T47D (cell line): ENCODE measurements around the gene RAX.
"Not testable (repeated sequence)": the region's sequence is repeated elsewhere in the genome, so short reads cannot be mapped to it uniquely, and the experiment has no call there.

ENCODE experiments used
- DNase-seq, 2 experiments: peaks; one replicate each; pipeline versions ENCODE4 v3.0.0 to v3.0.0-alpha.2; 2011 to 2012; ENCODE audit warnings: low read depth in 1 of 2, low spot score in 1 of 2
- JUND ChIP-seq: IDR thresholded peaks from 2 replicates; pipeline ENCODE4 v1.6.1; 2012; ENCODE audit warnings: low read depth
- in situ Hi-C: cut with HindIII; loops from 2 replicates; pipeline ENCODE4 v1.10.0; 2016; ENCODE audit warnings: low sequenced_read_pairs, low pct_unique_long_range_greater_than_20kb

RAX gene

DNA sequence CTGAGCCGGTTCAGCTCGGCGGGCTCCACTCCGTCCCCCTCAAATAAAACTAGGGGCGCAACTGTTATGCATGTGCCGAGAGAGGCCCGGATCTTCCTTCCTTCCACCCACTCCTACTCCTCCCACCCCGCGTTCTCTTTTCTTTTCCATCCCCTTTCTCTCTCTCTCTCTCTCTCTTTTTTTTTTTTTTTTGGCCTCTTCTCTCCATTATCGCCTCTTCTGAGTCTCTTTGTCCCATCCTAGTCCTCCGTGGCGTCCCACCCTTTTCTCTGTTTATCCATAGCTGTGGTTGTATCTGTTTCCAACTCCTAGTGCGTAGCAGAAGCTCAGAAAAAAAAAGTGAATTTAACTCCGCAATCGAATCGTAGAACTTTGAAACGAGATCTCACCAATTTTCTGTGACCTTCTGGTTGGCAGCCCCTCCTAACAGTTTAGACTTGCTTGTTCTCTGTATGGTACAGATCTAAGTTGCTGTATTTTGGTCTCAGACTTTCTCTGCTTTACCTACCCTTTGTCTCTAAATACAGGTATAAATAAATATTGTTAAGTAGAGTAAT is 3.6 kb downstream of the RAX start:
- TF ChIP-seq JUND, result no peak
- in situ Hi-C loops, result no loop called here
- no peak for DNase-seq

DNA sequence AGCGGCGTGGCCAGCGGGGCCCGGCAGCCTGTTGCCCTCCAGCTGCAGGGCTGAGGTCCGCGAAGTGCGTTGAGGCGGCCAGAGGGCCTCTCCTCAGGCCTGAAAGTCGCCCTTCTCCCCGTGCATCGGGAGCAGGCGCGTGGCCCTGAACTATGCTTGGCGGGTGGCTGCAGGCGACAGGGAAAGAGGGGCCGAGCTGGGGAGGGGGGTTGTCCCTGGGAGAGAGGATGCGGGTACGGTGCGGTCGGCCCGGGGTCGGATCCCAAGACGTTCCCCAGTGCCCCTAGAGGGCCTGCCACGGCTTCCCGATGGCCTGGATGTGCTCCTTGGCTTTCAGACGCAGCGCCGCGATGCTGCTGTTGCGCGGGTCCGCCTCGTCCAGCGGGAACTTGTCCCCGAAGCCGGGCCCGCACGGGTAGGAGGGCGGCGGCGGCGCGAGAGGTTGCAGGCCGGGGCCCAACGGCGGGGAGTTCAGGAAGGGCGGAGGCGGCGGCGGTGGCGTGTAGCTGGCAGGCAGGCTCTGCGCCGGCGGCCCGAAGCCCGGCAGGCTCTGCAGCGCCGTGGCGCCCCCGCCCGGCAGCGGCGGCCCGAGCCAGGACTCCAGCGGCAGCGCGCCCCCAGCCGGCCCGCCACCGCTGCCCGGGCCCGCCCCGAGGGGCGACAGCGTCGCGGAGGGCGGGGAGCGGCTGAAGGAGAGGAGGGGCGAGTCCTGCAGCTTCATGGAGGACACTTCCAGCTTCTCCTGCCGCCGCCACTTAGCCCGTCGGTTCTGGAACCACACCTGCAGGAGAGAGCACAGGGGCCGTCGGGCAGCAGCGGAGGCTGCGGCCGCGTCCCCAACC is 4.3 kb downstream of the RAX start:
- DNase-seq, result no peak
- in situ Hi-C loops, result no loop called here
- TF ChIP-seq JUND, result no peak

DNA sequence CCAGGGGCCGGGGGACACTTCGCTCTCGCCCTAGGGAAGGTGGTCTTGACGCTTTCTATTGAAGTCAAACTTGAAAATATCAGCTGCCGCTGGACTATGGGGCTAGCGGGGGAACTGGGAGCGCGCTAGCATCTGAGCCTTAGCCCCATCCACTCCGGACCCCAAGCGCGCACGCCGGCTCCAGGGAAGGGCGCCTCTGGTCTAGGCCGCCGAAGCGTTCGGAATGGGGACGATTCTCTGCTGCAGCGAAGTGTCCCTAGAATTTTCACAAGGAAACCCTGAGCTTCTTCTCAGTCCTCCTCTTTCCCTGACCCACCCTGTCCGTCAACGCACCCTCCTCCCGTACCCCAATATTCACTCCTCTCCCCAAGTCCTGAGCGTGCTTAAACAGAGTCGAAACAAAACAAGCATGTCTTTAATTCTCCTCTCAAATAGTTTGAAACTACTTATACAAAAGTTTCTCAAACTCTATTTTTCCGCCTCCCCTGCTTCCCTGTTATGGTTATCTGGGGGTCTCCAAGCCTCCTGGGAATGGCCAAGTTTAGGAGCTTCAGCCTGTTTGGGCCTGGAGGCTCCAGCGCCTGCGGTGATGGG is 5.0 kb downstream of the RAX start:
- in situ Hi-C loops, result no loop called here
- no peak for DNase-seq
- TF ChIP-seq JUND, result no peak

DNA sequence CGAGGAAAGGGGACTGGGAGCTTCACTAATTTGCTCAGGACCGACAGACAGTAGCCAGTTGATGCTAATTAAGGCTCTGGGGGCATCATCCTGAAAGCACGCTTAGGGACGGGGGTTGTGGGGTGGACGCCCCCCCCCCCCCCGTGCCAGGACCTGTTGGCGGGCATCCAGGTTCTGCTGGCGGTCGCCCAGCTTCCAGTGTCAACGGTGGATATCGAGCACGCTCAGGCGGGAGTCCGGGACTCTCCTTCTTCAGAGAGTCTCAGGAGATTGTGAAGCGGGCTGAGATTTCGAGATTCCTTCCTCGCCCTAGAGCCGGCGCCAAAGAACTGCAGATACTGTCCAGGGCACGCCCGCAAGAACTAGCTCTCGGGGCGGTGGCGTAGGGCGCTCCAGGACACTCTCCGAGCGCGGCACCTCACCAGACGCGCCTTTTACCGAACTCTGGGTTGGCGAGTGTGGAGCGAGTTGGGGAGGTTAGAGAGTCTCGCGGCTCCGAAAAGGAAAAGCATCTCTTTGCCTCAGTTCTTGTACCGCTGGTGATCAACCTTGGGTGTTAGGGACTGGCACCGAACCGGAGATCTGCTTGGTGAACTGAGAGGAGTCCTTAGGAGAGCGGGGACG is 5.6 kb downstream of the RAX start:
- no peak for TF ChIP-seq JUND
- in situ Hi-C loops, result no loop called here
- DNase-seq, result no peak

DNA sequence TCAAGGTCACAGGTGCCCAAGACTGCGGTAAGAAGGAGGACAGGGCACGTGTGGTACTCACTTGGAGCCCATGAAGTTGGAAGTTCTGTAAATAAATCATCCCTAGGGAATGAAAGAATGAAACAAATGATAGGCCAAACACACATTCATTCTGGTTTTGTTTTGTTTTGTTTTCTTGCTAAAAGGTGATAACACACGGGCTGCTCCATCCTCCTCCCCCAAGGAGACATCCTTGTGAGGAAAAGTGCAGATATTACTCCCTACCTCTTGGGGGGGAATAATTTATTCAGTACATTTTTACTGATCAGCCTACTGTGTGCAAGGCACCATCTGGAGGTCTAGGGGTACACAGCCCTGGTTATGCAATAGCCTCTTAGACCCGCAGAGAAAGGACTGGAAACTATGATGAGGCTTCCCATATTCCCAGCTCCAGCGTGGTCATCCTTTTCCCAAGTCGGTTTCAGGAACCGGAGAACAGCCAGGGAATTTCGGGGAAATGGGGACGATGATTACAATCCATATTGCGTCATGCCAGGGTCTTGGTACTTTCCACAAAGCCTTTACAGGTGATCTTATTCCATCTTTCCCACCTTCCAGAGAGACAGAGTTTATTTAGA is 6.3 kb downstream of the RAX start:
- TF ChIP-seq JUND, result no peak
- in situ Hi-C loops, result no loop called here
- no peak for DNase-seq

DNA sequence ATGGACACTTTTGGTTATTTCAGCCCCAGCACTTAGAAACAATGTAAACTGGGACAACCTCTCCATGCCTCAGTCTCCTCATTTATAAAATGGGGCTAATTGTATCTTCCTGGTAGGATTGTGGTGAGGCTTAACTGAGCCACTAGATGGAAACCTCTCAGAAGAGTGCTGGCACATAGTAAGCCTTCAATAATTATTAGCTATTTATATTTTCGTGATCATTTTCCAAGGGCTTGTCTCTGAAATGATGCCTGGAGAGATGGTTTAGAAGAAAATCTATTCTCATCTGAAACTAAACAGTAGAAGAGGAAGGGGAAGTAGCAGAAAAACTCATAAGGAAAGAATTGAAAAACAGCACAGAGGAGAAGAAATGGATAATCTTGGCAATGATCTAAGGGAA is 6.8 kb downstream of the RAX start:
- TF ChIP-seq JUND, result no peak
- in situ Hi-C loops, result no loop called here
- no peak for DNase-seq

DNA sequence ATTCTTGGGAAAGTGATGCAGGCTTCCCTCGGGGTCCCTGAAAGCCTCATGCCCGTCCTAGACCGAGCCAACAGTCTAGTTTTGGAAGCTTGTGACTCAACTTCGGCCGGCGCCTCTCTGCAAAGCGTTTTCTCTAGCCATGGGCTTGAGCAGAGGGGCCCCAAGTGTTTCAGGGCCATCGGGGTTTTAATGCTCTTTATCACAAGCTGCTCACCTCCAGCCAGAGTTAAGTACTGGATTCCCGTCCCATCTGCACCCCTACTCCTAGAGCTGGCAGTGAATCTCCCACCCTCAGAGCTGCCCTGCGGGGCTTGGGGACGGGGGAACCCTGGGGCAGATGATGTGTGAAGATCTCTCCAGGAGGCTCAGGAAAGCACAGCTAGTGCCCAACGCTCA is 7.3 kb downstream of the RAX start:
- in situ Hi-C loops, result no loop called here
- no peak for TF ChIP-seq JUND
- DNase-seq, result no peak

DNA sequence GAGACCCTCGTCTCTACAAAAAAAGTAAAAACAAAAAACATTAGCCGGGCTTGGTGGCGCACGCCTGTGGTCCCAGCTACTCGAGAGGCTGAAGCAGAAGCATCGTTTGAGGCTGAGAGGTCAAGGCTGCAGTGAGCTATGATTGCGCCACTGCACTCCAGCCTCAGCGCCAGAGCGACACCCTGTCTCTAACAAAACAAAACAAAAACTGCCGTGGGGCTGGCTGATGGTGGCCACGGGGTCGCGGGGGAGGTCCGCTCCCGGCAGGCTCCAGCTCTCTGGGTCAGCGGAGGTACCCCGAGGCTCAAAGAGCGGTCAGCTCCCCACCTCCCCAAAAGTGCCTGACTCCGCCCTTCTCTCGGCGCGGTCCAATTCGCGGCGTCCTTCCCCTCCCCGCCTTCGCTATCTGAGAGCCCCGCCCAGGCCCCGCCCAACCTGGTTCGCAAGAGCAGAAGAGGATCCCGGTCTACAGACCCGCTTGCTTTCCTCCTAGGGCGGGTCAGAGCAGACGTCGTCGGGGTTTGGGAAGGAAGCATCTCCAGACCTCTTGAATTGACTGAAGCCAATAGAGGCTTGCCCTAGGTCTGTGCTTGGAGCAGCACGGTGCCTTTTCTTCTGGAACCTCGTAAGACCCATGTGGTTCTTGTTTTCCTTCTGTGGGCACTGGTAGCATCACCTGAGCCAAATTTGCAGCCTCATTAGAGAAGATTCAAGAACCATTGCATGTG is 7.8 kb downstream of the RAX start:
- in situ Hi-C loops, result no loop called here
- no peak for TF ChIP-seq JUND
- DNase-seq, result no peak

DNA sequence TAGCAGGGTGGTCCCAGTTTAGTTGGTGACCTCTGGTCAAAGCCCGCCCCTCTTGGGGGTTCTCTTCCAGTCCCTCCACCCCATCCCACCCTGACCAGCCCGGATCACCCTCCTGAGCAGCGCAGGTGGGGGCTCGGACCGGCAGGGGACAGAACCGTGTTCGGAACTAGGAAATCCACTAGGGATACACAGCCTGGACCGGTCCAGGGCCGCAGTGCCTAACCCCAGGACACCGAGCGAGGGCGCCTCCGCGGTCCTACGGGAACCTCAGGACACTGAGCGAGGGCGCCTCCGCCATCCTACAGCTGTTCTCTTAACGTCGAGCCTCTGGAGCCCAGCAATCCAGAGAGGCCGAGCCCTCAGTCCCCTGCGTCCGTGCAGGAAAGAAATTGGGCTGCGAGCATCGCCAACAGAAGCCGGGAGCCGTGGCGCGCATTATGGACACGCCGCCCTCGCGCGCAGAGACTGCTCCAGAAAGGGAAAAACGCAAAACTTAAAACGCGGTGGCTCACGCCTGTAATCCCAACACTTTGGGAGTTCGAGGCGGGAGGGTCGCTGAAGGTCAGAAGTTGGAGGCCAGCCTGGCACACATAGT is 8.5 kb downstream of the RAX start:
- no peak for TF ChIP-seq JUND
- in situ Hi-C loops, result no loop called here
- no peak for DNase-seq

DNA sequence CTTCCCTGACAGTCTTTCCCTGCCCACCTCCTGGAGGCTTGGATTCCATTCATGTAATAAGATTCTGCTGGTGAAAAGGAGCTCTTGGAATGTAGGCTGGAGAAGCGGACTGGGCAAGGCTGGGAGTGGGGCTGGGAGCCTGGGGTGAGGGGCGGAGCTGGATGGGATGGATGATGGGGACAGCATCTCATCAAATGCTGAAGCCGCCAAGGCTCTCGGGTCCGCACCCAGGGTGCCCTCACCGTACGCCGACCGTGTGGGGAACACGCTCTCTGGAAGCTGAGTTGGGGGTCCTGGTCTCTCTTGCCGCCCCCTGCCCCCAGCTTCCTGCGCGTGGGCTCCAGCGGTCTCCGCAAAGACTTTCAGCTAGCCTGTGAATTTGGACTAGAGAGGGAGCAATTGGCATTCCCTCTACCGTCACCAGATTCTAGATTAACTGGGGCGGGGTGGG is 9.1 kb downstream of the RAX start:
- in situ Hi-C loops, result no loop called here
- TF ChIP-seq JUND, result no peak
- DNase-seq, result no peak

DNA sequence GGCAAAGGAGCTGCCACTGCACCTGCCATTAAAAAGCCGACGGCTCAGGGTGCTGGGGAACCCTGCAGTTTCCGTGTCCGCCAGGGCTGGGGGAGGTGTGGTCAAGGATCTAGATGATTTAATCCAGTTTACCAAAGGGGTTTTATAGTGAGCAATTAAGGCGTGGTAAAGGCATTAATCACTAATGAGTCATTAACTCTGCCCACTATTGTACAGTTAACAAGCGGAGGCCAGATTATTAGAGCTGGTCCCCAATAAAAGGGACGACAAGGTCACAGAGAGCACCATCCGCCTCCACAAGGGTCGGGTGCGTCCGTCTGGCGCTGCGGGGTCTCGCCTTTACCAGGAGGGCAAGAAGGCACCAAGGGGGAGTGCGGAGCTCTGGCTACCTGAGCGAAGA is 9.6 kb downstream of the RAX start:
- no peak for DNase-seq
- in situ Hi-C loops, result no loop called here
- no peak for TF ChIP-seq JUND

DNA sequence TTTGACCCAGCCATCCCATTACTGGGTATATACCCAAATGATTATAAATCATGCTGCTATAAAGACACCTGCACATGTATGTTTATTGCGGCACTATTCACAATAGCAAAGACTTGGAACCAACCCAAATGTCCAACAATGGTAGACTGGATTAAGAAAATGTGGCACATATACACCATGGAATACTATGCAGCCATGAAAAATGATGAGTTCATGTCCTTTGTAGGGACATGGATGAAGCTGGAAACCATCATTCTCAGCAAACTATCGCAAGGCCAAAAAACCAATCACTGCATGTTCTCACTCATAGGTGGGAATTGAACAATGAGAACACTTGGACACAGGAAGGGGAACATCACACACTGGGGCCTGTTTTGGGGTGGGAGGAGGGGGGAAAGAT is 11.0 kb downstream of the RAX start:
- in situ Hi-C loops, DNase-seq: not testable (repeated sequence)

DNA sequence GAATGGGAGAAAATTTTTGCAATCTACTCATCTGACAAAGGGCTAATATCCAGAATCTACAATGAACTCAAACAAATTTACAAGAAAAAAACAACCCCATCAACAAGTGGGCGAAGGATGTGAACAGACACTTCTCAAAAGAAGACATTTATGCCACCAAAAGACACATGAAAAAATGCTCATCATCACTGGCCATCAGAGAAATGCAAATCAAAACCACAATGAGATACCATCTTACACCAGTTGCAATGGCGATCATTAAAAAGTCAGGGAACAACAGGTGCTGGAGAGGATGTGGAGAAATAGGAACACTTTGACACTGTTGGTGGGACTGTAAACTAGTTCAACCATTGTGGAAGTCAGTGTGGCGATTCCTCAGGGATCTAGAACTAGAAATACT is 11.4 kb downstream of the RAX start:
- in situ Hi-C loops, DNase-seq: not testable (repeated sequence)

DNA sequence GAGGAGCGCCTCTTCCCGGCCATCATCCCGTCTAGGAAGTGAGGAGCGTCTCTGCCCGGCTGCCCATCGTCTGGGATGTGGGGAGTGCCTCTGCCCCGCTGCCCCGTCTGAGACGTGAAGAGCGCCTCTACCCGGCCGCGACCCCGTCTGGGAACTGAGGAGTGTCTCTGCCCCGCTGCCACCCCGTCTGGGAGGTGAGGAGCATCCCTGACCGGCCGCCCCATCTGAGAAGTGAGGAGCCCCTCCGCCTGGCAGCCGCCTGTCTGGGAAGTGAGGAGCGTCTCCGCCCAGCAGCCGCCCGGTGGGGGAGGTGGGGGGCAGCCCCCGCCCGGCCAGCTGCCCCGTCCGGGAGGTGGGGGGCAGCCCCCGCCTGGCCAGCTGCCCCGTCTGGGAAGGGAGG is 17.8 kb downstream of the RAX start:
- in situ Hi-C loops, result not testable (repeated sequence)

More for the DNA sequence above, 17.8 kb downstream of the RAX start:
- not testable (repeated sequence) for DNase-seq
